Renal cortical epithelial cell (primary cell): ENCODE data around the gene DGKB. TPM values are rescaled to one million over a fixed set of nuclear protein-coding genes. Genes with fewer than 3 reads are reported as not detected.

ENCODE experiments used
- DNase-seq: peaks from one replicate; pipeline ENCODE4 v3.0.0-alpha.2; 2011; ENCODE audit warnings: low read depth
- total RNA-seq: library from RNA; depleted of rRNA; stranded (reverse); fragments of >200 nt; gene quantifications from 2 replicates; pipeline ENCODE4 v1.2.3, GENCODE V29; 2014

Gene DGKB
- total RNA-seq, 1 donor from 2014 or later = not detected

GRCh38 chr7:14821757-14822480 is 80.6 kb downstream of the DGKB start:
- no peak for DNase-seq

DNA sequence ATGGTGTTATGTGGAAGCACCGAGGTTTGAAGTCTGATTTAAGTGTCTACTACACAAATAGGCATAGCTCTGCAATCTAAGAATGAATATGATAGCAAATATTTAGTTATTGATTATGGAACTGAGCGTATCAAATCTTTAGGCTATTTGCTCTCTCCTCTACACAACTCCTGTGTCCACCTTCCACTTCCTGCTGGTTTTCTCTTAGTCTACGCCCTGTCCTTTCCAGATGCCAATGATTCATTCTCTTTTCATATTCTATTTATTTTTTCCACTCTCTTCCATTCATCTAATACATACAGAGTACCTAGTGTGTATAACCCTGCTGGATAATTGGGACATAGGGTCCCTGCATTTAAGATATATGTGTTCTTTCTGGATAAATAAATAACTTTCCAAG is 83.7 kb downstream of the DGKB start:
- DNase-seq = no peak

GRCh38 chr7:14817829-14818614 is 84.5 kb downstream of the DGKB start:
- DNase-seq = no peak

DNA sequence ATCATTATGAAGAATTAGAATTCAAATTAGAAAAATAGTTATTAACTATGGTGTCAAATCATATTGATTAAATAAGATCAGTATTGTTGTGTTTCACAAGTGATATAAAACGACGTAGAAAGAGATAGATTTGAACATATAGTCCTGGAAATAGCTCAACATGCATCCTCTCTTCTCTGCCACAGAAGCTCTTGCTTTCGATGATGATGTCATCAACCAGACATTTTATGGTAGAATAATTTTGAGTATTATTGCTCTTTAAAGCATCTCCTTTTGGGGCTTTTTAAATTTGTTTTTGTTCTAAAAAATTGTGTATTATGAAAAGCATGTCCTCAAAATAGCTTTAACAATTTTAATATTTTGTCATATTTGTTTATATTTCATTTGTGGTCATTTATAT is 95.0 kb downstream of the DGKB start:
- no peak for DNase-seq

DNA sequence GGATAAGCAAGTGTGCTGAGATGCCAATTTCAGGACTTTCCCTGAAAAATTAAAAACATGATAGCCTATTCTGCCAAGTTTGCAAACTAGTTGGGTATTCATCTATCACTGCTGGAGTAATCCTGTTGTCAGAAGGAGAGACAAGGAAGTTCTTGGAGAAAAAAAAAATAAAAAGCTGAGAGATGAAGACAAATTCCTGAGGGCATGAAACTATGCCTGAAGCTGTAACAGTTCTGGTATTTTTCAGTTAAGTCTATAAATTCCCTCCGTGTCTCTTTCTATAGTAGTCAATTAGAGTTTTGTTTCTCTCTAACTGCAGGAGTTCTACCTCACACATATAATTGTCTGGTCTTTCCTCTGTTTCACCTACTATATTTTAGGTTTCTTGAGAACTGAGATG is 95.7 kb downstream of the DGKB start:
- DNase-seq = peak; percentile 11

GRCh38 chr7:14805105-14805719 is 97.3 kb downstream of the DGKB start:
- DNase-seq = no peak

DNA sequence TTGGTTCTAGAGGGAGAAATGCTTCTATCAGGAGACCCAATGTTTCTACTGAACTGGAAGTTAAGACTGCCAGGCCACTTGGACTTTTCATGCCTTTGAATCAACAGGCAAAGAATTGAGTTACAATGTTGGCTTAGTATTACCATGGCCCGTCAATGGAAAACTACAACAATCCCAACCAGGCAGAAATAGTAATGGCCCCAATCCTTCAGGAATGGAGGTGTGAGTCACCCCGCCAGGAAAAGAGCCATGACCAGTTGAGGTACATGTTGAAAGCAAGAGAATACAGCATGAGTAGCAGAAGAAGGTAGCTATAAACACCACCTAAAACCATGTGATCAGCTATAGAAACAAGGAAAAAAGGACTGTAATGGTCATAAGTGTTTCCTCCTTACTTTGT is 101.9 kb downstream of the DGKB start:
- DNase-seq = no peak

DNA sequence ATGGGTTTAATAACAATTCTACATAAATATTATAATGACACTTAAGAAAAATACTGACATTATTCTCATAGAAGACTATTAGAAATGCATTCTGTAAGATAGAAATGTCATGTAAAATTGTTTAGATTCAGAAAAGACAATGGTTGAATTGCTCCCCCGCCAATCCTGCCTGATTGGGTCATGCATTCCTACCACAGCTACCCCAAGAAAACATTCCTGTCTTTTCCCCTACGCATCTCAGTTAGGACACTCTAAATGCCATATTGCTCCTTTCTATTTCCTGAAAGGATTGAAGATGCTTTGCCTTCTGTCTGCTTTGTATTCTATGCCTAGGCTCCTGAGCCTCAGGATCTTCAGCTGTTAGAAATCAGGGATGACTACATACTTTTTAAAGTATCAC is 109.4 kb downstream of the DGKB start:
- DNase-seq = no peak

GRCh38 chr7:14787551-14787950 is 115.0 kb downstream of the DGKB start:
- DNase-seq = no peak

- no peak for DNase-seq
Observed at GRCh38 chr7:14786314-14786895, 116.1 kb downstream of the DGKB start.

GRCh38 chr7:14777806-14778205 is 124.7 kb downstream of the DGKB start:
- no peak for DNase-seq

DNA sequence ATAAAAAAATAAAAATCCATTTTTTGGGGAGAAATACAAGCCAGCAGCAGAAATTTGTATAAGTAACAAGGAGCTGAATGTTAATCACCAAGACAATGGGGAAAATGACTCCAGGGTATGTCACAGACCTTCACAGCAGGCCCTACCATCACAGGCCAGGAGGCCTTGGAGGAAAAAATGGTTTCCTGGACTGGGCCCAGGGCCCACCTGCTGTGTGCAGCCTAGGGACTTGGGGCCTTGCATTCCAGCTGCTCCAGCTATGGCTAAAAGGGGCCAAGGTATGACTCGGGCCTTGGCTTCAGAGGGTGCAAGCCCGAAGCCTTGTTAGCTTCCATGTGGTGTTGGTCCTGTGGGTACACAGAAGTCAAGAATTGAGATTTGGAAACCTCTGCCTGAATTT is 126.3 kb downstream of the DGKB start:
- DNase-seq = no peak

- DNase-seq = no peak
Observed at GRCh38 chr7:14773729-14774271, 128.8 kb downstream of the DGKB start.

- no peak for DNase-seq
Observed at GRCh38 chr7:14770614-14771013, 131.9 kb downstream of the DGKB start.

GRCh38 chr7:14769261-14769660 is 133.3 kb downstream of the DGKB start:
- no peak for DNase-seq

DNA sequence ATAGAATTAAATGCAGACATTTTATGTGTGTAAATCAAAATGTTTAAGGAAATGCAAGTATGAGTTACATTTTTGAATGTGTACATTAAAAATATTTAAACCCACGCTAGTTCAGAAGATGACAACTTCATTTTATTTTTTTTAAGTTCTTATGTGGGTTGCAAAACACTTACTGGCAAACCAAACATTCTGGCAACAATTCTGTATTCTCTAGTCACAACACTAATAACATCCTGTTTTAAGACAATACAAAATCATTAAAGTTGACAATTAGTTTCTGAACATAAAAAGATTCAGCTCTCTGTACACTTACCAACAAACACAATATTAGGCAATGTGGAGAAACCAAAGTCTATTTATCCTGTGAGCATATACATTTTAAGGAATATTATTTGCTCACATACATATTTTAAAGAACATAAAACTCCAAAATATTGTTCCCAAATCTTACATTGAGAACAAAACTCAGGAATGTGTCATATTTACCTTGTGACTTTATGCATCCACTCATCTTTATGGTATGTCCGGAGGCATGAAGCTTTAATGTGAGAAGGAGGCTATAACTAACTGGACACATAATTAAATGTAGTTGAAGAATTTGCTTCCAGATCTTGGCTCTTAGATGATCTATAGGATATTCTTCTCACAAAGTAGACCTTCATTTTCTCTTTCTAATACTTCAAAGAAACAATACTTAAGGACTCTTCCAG is 134.7 kb downstream of the DGKB start:
- no peak for DNase-seq

- DNase-seq = no peak
Observed at GRCh38 chr7:14766747-14767146, 135.8 kb downstream of the DGKB start.

GRCh38 chr7:14765731-14766130 is 136.8 kb downstream of the DGKB start:
- no peak for DNase-seq

DNA sequence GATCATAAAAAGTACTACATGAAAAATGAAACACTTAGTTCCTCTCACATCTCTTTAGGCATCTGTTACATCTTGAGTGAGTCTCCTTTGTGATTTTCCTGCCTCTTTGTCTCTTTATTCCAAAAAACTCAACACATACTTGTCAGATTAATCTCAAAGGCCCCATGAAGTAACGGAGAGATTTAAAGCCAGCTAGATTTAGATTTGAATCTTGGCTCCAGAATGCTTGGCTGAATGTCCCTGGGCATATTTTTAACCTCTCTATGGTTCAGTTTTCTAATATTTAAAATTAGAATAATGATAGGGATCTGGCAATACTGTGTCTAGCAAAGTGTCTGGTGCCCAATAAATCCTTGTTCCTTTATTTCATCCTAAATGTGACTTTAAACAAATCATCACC is 140.0 kb downstream of the DGKB start:
- DNase-seq = no peak

DNA sequence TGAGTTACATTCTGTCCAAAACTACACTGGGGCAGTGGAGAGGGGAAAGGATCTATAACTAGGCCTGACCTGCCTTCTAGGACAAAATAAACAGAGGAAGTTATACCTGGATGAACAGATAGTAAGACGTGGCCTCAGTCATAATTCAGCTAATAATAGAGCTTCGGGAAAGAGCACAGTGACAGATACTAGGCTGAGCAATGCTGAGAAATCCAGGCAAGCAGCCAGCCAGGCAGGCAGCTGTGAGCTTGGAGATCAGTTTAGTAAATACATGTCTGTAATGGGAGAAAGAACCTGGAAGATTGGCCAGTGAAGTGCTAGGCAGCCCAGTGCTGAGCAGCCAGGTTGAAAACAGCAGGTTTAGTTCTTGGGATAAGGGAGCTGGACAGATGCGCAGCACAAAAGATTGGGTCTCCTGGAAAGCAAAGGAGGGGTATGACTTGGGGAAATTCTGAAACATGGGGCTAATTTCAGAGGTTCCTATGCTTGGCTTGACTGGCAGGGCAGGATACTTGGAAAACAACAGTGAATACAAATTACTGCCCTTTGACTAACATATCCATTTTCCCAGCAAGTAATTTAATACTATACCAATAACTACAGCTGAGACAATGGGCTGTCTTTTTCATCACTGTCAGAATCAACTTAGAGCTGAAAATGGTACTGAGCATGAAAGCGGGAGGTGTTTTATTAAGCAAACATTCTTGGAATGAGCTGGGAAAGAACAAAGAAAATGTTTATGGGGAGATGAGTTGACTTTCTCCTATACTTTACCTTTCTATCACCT is 140.8 kb downstream of the DGKB start:
- peak; percentile 35 for DNase-seq
